Chondrocyte (in vitro differentiated cells): ENCODE measurements around the gene CEP85L. TPM values are rescaled to one million over a fixed set of nuclear protein-coding genes. Genes with fewer than 3 reads are reported as not detected.

ENCODE experiments used
- DNase-seq: peaks from one replicate; pipeline ENCODE4 v3.0.0; 2021; ENCODE audit warnings: mixed read lengths, low spot score
- H3K27ac Mint-ChIP-seq: one replicate; pipeline ENCODE4 v1.8.0; 2021; ENCODE audit warnings: mild to moderate bottlenecking, moderate library complexity, mixed read lengths; ENCODE audit not compliant: unreplicated experiment
- H3K27me3 Mint-ChIP-seq: 2 replicates; pipeline ENCODE4 v1.8.0; 2021; ENCODE audit warnings: low read depth, mixed read lengths
- H3K36me3 Mint-ChIP-seq: 2 replicates; pipeline ENCODE4 v1.8.0; 2021; ENCODE audit warnings: low read depth, mixed read lengths
- H3K4me1 Mint-ChIP-seq: 2 replicates; pipeline ENCODE4 v1.8.0; 2021; ENCODE audit warnings: low read depth, mild to moderate bottlenecking, mixed read lengths
- H3K4me3 Mint-ChIP-seq: one replicate; pipeline ENCODE4 v1.8.0; 2021; ENCODE audit warnings: mild to moderate bottlenecking, moderate library complexity, mixed read lengths; ENCODE audit not compliant: unreplicated experiment
- H3K9me3 Mint-ChIP-seq: 2 replicates; pipeline ENCODE4 v1.8.0; 2021; ENCODE audit warnings: low read depth, mixed read lengths
- total RNA-seq: library from RNA; stranded (reverse); gene quantifications from 3 replicates; pipeline ENCODE4 v1.2.1, GENCODE V29; 2021
- TF ChIP-seq, protein P1 (sequence below): fragments of 200-600 bp; sonication (generic); IDR thresholded peaks from 2 replicates; pipeline ENCODE4 v1.5.0; 2021; ENCODE audit warnings: antibody characterized with exemption, mild to moderate bottlenecking, moderate library complexity

Gene CEP85L
- total RNA-seq, 1 donor from 2014 or later: 10.4 TPM

- Mint-ChIP-seq H3K4me3 (no peak overlapping the region), H3K36me3 (no peaks in the 10 kb centered on the region), H3K27me3 (no peaks in the 10 kb centered on the region), H3K4me1 (peaks cover 15% of the 10 kb centered on the region), H3K9me3 (no peaks in the 10 kb centered on the region), H3K27ac (no peak overlapping the region)
- DNase-seq: no peak
- TF ChIP-seq, protein P1, sequence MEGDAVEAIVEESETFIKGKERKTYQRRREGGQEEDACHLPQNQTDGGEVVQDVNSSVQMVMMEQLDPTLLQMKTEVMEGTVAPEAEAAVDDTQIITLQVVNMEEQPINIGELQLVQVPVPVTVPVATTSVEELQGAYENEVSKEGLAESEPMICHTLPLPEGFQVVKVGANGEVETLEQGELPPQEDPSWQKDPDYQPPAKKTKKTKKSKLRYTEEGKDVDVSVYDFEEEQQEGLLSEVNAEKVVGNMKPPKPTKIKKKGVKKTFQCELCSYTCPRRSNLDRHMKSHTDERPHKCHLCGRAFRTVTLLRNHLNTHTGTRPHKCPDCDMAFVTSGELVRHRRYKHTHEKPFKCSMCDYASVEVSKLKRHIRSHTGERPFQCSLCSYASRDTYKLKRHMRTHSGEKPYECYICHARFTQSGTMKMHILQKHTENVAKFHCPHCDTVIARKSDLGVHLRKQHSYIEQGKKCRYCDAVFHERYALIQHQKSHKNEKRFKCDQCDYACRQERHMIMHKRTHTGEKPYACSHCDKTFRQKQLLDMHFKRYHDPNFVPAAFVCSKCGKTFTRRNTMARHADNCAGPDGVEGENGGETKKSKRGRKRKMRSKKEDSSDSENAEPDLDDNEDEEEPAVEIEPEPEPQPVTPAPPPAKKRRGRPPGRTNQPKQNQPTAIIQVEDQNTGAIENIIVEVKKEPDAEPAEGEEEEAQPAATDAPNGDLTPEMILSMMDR: no peak
Observed at GRCh38 chr6:118620202-118620601, 31.2 kb downstream of the CEP85L start.

DNA sequence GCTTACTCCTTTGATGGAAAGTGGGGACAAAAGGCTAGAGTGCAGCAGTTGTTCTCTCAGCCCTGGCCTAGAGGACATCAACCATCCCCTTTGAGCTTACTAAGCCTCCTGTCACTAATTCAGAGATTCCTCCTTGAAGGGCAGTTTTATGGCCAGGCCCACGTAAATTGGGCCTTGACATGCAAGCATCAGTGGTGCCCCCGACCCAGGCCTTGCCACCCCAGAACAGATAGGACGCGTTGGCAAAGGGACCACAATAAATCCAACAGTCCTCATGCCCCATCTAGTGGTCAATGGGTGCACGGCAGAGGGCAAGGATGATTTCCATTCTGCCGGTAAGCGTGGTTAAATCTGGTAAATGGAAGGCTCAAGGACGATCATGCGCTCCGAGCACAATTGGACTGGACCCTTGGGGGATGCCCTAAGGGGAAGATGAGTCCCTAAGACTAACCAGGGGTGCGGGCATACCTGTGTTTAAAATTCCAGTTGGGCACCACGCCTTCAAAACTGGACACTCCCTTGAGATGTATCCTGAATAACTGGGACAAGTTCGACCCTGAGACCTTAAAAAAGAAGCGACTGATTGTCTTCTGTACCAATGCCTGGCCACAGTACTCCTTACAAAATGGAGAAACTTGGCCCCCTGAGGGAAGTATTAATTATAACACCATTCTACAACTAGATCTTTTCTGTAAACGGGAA lies 32.6 kb downstream of the CEP85L start:
- Mint-ChIP-seq H3K4me3 (no peak overlapping the region), H3K4me1 (peaks cover 15% of the 10 kb centered on the region), H3K27me3 (no peaks in the 10 kb centered on the region), H3K27ac (no peak overlapping the region), H3K9me3 (no peaks in the 10 kb centered on the region), H3K36me3 (no peaks in the 10 kb centered on the region)
- TF ChIP-seq, protein P1: peak; percentile 87
- DNase-seq: no peak

DNA sequence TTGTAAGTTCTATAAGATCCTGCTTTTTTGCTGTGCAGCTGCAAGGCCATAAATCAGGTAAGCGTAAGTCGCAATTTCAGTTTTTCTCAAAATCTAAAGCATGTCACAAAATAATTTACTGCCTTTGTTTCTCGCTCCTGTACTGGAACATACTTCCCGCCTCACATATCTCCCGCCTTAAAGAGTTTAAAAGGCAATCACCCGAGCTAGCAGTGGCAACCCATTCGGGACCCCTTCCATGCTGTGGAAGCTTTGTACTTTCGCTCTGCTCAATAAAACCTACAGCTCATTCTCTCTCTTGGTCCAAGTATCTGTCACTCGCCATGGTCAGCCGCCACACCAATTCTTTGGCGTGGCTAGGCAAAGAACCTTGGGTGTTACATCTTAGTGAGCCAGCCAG lies 34.0 kb downstream of the CEP85L start:
- Mint-ChIP-seq H3K36me3 (peaks cover 2% of the 10 kb centered on the region), H3K4me3 (no peak overlapping the region), H3K27ac (no peak overlapping the region), H3K4me1 (peaks cover 14% of the 10 kb centered on the region), H3K27me3 (no peaks in the 10 kb centered on the region), H3K9me3 (peaks cover 3% of the 10 kb centered on the region)
- DNase-seq: no peak
- TF ChIP-seq, protein P1: no peak

DNA sequence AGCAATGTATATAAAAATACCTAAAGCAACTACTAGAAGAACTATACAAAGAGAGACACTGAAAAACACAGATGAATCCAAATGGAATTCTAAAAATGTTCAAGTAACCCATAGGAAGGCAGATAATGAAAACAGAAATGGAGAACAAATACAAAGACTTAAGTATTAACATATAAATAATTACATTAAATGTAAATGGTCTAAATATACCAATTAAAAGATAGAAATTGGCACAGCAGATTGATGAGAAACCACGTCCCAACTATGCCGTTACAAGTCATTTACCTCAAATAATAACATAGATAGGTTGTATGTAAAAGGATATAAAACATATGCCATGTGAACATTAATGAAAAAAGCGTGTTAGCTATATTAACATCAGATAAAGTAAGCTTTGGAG lies 40.1 kb downstream of the CEP85L start:
- no peaks in the 10 kb centered on the region for H3K27me3 Mint-ChIP-seq
- TF ChIP-seq, protein P1: no peak
- H3K9me3 Mint-ChIP-seq: peaks cover 13% of the 10 kb centered on the region
- no peak overlapping the region for H3K4me3 Mint-ChIP-seq
- no peak overlapping the region for H3K27ac Mint-ChIP-seq
- DNase-seq: no peak
- H3K4me1 Mint-ChIP-seq: no peaks in the 10 kb centered on the region
- peaks cover 6% of the 10 kb centered on the region for H3K36me3 Mint-ChIP-seq

GRCh38 chr6:118606858-118607257 lies 44.5 kb downstream of the CEP85L start:
- no peak overlapping the region for H3K27ac Mint-ChIP-seq
- TF ChIP-seq, protein P1: no peak
- H3K36me3 Mint-ChIP-seq: peaks cover 2% of the 10 kb centered on the region
- no peak overlapping the region for H3K4me3 Mint-ChIP-seq
- H3K9me3 Mint-ChIP-seq: peaks cover 8% of the 10 kb centered on the region
- no peak for DNase-seq
- no peaks in the 10 kb centered on the region for H3K4me1 Mint-ChIP-seq
- no peaks in the 10 kb centered on the region for H3K27me3 Mint-ChIP-seq
